NCI-H526 (cell line): ENCODE measurements around the gene TTLL6.
"Not testable (repeated sequence)": the region's sequence is repeated elsewhere in the genome, so short reads cannot be mapped to it uniquely, and the experiment has no call there.

Experiments
- DNase-seq, 2 experiments: peaks; one replicate each; lab custom pipeline; 2025; lab: John Stamatoyannopoulos, UW

TTLL6 gene

DNA sequence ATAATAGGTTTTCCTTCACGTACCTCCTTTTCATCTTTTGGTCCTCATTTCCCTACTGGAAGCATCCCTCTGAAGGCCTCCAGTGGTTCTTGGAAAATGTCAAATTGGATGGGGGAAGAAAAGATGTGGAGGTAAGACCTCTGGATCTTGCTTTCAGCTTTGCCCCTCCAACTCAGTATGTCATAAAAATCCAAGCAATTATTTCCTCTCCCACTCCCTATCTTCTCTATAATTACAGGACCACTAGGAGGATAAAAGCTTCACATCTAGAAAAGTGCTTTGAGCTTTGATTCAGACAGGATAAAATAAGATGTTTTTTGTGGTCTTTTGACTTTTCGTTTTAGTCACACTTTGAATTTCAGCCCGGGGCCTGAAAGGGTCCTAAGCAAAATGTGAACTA is 1.7 kb downstream of the TTLL6 start:
- DNase-seq, result no peak

DNA sequence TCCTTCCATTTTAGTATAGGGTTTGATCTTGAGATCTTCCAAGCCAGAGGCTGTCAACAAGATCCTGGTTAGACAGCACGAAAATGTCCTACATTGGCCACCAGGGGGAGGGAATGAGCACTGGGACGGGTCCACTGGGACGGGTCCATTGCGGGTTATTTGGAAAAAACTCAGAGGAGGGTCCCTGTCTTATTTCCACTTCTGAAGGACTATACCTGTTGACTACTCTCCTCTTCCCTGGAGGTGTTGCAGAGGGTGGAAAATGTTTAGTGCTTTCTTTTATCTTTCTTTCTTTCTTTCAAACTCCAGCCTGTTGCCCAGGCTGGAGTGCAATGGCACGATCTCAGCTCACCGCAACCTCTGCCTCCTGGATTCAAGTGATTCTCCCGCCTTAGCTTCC is 2.5 kb downstream of the TTLL6 start:
- peak; percentile 12 to 82 for DNase-seq

DNA sequence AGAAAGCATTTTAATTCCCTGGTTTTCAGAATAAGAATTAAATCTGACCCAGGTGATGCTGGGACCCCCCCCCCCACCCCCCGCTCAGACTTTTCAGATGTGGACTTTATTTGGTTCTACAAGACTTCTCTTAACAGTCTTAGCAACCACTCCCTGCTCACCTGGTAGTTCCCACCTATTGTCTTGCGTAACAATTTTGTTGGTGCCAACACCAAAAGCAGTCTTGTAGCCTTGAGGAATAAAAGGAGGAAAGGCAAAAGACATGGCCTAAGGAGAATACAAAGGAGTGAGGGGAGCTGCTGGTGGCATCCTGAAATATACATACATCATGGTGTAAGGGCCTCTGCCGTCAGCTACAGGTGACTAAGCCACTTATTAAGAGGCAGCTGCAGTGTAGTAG is 5.0 kb downstream of the TTLL6 start:
- no peak for DNase-seq

DNA sequence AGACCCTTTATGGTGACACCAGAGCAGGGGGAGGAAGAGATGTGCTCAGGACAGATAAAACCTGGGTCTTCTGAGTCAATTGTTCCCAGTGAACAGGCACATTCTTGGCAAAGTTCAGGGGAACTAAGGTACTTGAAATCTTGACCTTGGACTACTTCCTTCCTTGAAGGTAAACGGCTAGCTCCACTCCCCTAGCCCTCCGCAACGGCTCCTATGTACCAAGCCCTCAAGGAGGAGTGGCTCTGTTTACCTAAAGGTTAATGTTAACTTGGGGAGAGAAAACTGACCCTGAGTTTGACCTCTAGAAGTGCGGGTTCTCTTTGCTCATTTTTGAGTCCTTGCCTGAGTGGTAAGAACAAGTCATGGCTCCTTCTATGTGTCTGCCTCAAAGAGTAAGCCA is 7.8 kb downstream of the TTLL6 start:
- DNase-seq, result no peak

DNA sequence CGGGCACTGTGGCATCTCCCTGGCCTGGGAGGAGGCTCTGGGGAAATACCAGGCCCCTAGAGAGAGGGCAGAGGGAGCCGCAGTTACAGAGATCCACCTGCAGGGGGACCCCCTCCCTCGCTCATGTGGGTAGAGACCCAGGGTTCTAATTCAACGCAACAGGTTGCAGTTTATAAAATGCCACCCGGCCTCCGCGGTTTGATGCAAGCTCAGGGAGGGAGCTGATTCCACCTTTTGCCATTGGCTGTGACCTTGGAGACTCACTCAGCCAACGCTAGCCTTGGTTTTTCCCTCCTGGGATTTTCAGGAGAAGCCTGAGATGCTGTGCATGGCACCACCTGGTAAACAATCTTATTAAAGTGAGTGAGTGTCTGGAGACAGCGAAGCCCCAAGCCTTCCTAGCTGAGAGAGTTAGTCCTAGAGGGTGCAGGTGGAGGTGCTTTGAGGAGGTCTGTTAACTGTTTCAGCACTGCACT is 12.1 kb downstream of the TTLL6 start:
- peak; percentile 40 to 85 for DNase-seq

DNA sequence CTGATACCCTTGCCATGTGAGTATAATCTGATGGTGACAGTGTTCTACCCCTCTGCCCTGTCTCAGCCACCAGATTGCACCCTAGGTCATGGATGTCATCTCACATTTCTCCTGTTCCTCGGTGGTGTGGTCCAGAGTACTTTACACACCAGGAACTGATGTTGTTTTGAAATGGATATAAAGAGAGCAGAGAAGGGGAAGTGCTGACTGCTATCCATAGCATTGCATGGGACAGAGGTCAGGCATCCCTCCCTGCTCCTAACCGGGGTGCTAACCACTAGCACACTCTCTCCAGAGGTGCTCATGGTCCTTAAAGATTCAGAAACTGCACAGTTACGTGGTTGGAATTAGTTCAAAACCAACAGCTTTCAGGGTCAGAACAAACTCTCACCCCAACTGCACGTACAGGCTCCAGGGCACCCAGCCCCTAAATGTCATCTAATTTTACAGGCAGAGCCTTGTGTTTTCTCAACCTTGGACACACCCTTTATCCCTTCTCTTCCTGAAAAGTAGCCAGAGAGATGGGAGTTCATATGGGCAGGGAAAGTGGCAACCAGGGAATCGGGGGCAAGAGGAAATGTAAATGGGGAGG is 16.3 kb downstream of the TTLL6 start:
- DNase-seq, result no peak

DNA sequence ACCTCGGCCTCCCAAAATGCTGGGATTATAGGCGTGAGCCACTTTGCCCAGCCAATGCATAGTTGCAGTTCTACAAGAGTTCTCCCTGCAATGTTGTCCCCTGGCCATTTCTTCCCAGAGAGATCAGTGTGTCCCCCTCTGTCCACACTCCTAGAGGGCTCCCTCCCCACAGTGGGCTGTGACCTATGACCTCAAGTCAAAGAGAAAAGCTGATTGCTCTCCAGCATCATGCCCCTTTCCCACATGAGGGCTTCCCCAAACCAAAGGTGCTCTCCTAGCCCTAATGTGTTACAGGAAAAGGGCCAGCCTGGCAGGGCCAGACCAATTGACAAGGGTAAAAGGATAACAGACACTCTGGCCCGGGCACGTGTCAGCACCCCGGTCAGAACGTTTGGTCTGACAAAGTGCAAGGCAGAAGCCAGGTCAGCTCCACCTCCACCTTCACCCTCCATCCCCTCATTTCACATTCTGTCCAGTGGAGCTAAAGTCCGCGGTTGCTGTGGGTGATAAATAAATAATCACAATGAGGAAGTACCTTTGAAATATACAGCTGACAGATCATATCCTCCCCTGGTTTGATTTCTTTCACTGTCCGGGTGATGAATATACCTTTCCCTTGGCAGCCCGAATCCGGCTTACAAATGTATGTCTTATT is 17.8 kb downstream of the TTLL6 start:
- DNase-seq, result no peak

DNA sequence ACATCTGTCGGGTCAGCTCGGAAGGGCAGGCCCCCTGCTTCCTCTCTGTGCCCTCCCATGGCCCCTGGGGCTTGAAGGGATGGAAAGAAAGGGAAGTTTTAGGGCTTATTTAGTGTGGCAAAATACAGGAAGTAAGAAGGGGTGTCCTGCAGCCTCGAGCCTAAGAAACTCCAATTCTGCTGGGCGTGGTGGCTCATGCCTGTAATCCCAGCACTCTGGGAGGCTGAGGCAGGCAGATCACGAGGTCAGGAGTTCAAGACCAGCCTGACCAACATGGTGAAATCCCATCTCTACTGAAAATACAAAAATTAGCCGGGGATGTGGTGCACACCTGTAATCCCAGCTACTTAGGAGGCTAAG is 20.9 kb downstream of the TTLL6 start:
- DNase-seq, result not testable (repeated sequence)

DNA sequence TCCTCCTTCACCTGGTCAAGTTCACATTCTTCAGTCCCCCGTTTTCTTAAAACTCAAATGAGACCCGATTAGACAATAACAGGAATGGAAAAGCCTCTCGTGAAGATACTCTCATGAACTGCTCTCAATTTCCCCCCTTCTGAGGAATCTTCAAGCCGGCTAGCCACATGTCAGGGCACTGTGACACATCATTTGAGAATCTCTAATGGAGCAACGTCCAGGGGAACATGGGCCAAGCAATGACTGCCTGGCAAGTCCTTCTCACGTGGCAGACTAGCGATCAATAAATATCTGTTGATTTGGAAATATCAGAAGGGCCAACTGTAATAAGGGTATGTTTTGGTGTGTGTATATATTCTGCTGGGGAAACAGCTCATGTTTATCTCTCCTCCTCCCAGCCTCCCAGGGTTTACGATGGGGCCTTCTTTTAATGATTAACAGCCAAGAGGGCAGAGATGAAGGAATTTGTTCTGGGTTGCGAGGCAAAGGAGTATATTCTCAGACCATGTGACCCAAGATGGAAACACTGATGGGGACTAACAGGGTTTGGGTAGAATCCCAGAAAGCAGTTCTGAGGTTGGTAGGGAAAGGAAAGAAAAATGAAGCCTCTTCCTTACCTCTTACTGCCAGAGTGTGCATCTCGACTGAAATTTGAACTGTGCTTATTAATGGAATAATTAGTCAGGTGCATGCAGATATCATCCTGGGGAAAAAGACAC is 21.4 kb downstream of the TTLL6 start:
- peak; percentile 45 to 59 for DNase-seq

DNA sequence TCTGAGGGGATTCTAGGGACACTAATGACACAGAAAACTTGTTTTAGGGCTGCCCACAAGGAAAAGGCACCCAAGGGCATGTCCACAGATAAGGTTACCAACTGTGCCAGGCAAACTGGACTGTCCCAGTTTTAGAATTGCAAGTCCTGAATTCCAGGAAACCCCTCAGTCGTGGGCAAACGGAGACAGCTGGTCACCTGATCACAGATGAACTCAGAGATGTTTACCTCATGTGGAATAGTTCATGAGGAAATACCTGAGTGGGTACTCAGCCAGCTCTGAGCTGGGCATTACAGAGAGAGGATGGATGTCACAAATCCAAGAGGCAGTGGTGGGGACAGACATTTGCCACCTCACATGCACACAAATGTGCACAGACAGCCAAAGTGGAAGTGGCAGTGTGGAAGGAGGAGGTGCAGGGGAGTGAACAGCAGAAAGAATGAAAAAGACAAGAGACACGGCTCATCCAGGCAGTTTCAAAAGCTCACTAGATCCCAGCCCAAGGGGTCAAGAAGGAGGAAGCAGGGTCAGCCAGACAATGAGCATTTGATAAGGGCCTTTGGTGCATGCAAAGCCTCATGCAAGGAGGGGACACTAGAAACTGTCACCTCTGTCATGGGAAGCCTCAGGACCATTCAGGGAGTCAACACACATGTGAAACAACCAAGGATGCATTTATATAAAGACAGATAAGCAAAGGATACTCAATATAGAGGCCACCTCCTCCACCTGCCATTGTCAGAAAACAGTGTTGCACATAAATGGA is 24.8 kb downstream of the TTLL6 start:
- no peak for DNase-seq

DNA sequence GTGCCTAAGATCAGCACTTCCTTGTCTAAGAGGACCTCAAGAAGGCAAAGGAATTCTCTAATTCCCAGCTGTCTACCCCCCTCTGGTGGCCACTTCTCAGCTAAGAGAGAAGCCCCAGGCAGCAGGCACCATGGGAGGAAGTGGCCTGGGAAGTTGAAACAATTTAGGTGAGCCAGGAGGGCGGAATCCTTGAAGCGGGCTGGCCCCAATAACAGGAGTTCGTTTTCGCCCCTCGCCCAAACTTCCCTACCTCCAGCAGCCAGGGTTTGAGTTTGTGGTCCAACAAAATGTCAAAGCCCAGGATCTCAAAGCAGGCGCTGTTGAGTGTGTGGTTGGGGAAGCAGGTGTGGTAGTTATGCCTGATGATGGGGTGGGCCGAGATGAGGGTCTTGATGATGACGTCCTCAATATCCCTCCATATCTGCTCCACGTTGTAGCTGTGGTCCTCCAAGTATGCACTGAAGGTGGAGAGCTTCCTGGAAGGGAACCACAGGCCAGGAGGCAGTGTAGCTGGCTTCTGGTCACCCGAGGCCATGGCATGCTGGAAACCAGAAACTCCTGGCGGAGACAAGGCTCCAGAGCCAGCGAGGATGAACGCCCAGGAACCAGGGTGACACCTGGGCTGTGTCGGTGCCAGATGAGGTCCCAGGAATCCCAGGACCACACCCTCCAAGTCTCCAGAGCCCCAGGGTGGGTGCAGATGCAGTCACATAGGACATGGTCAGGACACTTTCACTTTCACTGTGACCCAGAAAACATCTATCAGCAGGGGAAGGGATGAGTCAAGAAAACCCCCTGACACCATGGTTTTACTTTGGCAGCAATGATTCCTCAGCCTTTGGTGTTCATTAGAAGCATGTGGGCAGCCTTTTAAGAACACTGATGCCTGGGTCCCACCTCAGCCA is 25.6 kb downstream of the TTLL6 start:
- DNase-seq, result peak; percentile 44 to 87

DNA sequence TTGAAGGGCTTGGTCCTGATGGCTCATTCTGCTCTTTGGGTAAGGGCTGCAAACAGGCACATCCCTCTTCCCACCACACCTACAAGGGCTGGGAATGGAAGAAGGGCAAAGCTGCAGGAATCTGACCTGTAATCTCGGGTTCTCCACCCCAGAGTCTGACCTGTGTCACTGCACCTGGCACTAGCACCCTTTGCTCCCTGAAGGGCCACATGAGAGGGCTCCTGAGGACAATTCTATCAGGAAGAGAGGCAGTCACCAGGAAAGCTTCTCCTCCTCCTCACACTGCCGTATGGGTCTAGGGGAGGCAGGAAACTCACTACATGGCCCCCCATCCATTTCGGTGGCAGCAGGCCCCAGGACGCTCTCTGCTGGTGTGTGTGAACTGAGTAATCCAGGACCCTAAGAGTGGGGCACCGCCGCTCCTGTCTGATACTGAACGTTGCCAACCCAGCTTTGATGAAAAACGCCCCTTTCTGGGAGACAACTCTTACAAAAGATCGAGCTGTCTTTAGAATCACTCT is 26.4 kb downstream of the TTLL6 start:
- no peak for DNase-seq

DNA sequence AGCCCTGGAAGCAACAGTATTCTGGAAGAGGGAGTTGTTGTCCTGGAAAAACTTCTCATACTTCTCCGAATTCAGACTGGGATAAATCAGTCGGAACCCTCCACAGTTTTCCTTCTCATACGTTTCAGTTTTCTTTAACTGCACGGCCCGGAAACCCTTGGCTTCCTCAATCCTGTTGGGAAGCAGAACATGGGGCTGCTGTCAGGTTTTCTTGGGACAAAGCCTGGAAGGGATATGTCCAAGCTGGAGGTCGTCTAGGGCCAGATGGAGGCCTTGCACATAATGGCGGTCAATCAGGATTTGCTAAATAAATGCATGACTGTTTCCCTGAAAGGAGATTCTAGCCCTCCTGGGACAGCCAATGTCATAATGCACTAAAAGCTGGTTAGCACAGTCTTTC is 29.2 kb downstream of the TTLL6 start:
- no peak for DNase-seq

DNA sequence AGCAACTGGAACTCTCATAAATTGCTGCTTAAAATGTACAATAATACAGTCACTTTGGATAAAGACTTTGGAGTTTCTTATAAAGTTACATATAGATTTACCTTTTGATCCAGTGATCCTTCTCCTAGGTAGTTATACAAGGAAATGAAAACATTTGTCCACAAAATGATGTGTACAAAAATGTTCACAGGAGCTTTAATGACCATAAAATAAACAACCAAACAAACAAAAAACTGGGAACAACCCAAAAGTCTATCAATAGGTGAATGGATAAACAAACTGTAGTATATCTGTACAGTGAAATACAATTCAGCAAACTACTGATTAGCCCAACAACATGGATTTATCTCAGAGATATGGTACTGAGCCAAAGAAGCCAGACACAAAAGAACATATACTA is 37.6 kb downstream of the TTLL6 start:
- DNase-seq, result no peak

DNA sequence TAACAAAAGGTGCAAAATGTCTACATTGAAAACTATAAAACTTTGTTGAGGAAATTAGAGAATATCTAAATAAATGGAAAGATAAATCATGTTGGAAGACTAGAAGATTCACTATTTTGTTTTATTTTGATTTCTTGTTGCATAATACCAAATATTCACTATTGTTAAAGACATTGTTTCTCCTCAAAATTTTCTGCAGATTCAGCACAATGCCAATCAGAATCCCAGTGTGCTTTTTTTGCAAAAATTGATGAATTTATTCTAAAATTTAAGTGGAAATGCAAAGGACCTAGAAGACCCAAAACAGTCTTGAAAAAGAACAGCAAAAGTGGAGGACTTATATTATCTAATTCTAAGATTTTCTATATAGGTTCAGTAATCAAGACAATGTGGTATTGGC is 40.4 kb downstream of the TTLL6 start:
- no peak for DNase-seq

DNA sequence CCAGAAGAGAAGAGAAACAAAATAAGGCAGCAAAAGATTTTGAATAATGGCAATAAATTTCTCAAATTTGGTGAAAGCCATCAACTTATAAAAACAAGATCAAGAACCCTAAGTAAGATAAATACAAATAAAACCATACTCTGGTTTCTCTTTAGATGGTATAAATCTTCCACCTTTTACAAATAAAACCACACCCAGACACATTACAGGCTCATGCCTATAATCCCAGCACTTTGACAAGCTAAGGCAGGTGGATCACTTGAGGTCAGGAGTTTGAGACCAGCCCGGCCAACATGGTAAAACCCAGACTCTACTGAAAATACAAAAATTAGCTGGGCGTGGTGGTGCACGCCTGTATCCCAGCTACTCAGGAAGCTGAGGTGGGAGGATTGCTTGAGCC is 43.8 kb downstream of the TTLL6 start:
- no peak for DNase-seq

DNA sequence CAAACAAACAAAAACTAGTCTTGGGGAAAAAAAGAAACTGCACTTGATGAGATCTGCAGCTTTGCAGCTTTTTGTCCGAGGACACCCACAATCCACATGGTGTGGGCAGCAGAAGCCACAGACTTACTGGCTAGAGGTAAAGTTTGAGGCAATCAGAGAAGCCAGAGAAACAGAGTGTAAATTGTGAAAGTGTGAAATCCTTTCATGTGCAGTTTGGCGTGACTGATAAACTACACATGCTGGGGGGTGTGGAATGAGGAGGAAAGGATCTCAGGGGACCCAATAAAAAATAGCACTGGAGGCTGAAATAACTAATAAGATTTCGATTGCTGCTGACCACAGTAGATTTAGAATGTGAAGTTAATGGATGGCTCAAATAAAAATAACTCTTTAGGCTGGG is 46.1 kb downstream of the TTLL6 start:
- DNase-seq, result no peak

DNA sequence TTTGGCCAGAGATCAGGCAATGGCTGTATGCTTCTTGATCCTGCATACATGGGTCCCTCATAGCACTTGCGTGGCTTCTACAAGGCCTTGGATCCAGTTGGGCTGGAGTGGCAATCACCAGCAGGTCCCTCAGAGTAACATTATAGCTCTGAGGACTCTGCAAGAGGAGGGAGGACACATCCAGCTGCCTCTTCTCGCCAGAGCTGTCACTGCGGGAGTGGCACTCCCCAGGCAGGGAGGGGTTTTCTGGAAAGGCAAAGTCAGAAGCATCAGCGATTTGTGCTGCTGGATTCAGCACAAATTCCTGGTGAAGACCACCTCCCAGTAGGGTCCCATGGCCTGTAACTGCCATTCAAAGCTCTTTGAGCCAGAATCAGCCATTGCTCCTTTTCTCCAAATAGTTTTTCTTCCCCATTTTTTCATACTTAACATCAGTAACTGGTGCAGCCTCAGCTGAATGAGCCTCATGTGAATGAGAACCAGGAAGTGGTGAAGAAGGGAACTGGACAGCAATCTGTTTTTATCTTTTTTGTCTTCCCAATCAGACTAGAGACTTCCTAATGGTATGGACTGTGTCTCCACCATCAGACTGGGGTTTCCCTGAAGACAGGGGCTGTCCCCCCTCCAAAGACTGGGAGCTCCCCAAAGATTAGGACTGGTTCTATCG is 47.9 kb downstream of the TTLL6 start:
- DNase-seq, result no peak

DNA sequence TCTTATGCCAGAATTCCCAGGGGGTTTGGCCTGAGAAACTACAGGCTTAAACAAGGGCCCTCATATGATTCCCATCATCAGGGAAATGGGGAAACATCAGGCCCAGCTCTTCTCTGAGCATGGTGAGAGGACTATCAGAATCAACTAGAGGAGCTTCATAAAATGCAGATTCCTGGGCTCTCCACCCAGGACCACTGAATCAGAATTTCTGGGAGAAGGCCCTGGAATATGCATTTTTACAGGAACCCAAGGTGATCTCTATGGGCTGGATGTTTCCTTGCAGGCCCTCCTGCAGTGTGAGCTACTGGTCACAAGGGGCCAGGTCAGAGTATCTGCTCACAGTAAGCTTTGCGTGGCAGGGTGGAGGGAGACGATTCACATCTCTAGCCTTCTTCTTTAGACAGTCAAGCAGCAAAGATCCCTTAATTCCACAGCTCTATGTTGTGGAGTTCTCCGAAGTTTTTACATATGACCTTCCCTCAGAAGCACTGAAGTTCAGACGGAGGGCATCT is 49.7 kb downstream of the TTLL6 start:
- DNase-seq, result no peak

DNA sequence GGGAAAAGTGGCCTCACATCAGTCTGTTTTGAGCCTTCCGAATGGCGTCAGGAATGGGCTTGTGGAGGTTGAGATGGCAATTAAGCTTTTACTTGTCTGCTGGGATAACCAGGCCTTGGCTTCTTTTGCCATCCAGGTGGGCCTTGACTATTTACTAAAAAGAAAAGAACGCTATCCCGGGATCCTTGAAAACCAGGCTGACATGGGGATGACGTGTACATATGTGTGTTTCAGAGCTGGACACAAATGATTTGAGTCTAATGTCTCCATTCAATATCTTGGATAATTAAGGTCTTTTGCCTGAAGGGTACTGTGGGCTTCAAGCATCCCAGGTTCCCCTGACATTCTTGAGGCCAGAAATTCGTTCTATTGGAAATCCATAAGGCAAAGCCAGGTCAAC is 55.9 kb downstream of the TTLL6 start:
- no peak for DNase-seq

DNA sequence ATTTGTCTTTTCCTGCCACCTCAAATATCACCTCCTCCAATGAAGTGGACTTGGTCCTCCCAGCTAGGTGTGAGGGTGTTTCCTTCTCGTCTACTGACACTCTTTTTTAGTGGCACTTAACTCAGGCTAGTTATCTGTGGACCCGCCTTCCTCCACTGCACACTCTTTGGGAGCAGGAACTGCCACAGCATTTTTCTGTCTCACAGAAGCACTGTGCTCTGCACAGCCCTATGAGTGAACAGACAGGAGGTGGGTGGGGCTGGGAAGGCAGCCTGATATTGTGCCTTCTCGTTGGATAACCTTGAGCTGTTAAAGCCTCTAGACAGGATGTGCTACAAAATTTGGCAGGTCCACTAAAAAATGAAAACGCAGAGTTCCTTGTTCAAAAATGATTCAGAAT is 56.6 kb downstream of the TTLL6 start:
- no peak for DNase-seq
